Activated CD4-positive, alpha-beta T cell treated with anti-CD3 and anti-CD28 coated beads, Interleukin-2, amount 50 U/mL, for 1 hour (primary cell): ENCODE measurements around the gene PTPN14.
"Not testable (repeated sequence)": the region's sequence is repeated elsewhere in the genome, so short reads cannot be mapped to it uniquely, and the experiment has no call there.

Experiments
- DNase-seq: peaks from one replicate; pipeline ENCODE4 v3.0.0-alpha.2; 2020

Gene PTPN14

GRCh38 chr1:214551436-214552173, at the start of gene PTPN14:
Gene PTPN14, minus strand, starts transcription at chr1:214551602. Its CDS starts 86,799 bp downstream, at chr1:214464803.
- no peak for DNase-seq

DNA sequence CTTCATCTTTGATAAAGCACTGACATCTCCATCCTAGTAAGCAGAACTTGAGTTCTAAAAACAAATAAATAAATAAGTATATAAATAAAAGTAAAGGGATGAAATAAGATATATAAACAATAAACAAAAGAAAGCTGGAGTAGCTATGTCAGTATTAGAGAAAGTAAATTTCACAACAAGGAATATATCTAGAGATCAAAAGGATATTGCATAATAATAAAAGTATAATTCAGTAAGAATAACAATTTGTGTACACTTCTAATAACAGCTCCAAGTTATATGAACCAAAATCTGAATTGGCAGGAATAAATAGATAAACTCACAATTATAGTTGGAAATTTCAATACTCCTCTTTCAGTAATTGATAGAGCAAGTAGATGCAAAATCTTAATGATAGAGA, 41.8 kb upstream of the PTPN14 start:
- no peak for DNase-seq

DNA sequence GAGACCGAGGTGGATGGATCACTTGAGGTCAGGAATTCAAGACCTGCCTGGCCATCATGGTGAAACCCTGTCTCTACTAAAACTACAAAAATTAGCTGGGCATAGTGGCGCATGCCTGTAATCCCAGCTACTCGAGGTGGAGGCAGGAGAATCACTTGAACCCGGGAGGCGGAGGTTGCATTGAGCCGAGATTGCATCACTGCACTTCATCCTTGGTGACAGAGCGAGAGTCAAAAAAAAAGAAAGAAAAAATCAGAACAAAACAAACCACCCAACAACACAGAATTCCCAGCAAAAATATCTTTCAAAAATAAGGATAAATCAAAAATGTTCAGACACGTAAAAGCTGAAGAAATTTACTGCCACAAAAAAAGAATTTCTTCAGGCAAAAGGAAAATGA, 40.5 kb upstream of the PTPN14 start:
- DNase-seq: not testable (repeated sequence)

GRCh38 chr1:214590696-214591095, 39.3 kb upstream of the PTPN14 start:
- no peak for DNase-seq

- no peak for DNase-seq
Observed at GRCh38 chr1:214588963-214589597, 37.7 kb upstream of the PTPN14 start.

DNA sequence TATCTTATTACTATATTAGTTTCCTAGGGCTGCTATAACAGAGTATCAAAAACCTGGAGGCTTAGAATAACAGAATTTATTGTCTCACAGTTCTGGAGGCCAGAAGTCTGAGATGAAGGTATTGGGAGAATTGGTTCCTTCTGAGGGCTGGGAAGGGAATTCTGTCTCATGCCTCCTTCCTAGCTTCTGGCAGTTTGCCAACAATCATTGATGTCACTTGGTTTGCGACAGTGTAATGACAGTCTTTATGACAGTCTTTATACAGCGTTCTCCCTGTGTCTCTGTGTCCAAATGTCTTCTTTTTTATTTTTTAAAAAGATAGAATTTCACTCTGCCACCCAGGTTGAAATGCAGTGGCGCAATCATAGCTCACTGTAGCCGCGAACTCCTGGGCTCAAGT, 35.8 kb upstream of the PTPN14 start:
- no peak for DNase-seq

- DNase-seq: no peak
Observed at GRCh38 chr1:214586621-214587020, 35.2 kb upstream of the PTPN14 start.

GRCh38 chr1:214584805-214585766, 33.7 kb upstream of the PTPN14 start:
- DNase-seq: no peak

DNA sequence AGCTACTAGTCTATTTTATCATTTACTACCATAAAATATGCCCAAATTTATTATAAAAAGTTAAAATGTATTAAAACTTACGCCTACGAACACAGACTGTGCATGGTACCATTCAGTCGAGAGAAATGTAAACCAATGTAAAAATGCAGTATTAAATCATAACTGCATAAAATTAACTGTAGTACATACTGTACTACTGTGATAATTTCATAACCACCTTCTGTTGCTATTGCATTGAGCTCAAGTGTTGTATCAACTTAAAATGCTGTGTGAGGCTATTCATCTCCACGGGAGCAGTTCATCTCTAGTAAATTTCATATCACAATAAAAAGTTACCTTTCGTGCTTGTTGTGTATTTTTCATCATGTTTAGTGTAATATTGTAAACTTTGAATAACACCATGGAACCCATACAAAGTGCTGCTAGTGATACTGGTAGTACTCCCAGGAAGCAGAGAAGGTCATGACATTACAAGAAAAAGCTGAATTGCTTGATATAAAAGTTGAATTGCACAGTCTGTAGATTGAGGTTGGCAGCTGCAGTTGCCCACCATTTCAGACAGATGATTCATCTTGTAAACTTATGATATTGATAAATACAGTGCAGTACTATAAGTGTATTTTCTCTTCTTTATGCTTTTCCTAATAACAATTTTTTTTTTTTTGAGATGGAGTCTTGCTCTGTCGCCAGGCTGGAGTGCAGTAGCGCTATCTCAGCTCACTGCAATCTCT, 32.6 kb upstream of the PTPN14 start:
- no peak for DNase-seq

- DNase-seq: no peak
Observed at GRCh38 chr1:214583113-214583512, 31.7 kb upstream of the PTPN14 start.

- DNase-seq: no peak
Observed at GRCh38 chr1:214582289-214582891, 31.0 kb upstream of the PTPN14 start.

DNA sequence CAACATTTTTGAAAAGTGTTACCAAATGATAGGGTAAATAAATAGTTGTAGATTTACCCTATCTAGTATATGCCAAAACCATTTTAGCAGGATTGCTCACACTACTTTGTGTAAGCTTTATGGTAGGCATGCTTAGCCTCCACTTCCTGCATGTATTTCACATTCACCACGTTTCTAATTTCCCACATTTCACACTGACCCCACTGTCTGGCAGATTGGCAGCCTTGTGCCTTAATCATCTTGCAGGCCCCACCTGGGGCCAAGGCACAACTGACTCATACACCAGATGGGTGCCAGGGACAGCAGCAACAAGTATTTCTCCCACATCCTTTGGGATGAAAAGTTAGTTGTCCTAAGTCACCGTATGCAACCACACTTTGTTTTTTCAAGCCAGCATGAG, 30.4 kb upstream of the PTPN14 start:
- DNase-seq: no peak

DNA sequence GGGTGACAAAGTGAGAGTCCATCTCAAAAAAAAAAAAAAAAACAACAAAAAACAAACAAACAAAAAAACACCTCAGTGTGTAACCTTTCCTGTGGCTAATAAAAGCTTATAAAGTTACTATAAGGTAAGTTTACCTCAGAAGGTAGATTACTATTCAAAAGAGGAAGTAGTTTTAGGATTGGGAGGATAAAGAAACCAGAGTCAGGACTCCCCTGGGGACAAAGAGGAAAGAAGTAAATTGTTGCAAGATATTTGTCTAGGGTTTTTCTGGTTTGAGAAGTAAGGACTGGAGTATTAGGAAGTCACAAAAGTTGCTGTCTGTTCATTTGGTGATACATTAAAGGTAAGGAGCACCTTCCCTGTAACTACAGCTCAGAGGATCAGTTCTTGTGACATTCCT, 27.8 kb upstream of the PTPN14 start:
- DNase-seq: no peak

DNA sequence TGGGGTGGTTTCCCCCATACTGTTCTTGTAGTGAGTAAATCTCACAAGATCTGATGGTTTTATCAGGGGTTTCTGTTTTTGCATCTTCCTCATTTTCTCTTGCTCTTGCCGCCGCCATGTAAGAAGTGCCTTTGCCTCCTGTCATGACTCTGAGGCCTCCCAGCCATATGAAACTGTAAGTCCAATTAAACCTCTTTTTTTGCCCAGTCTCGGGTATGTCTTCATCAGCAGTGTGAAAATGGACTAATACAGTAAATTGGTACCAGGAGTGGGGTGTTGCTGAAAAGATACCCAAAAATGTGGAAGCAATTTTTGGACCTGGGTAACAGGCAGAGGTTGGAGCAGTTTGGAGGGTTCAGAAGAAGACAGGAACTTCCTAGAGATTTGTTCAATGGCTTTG, 24.7 kb upstream of the PTPN14 start:
- DNase-seq: not testable (repeated sequence)

DNA sequence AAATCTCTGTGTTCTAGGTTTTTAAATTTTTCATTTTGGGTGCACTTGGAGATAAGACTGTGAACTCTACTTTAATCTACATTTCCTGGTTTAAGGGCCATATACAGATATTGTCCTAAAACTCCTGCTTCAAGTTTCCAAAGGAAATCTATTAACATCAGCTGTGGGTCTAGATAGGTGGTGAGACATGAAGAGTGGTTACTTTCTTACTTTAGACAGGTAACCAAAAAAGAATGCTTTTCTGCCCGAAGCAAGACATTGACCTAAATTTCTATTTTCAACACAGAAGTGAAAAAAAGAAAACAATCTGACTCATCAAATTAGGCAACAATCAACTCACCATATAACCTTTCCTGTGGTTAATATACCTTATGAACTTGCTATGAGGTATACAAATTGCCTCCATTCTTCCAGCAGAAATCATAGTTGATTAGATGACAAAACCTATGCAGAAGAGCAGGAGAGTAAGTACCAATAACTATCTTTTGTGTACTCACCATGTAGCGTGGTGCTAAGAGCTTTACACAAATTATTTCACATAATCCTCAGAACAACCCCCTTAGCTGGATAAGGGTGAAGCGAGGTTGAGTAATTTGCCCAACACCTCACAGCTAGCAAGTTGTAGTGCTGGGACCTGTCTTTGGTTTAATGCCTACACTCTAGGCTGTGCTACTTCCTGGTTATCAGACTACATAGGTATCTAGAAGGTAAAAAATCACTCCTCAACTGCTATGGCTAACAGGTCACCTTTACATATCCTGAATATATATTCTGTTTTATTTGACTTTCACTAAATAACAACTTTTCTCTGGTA, 23.4 kb upstream of the PTPN14 start:
- no peak for DNase-seq

DNA sequence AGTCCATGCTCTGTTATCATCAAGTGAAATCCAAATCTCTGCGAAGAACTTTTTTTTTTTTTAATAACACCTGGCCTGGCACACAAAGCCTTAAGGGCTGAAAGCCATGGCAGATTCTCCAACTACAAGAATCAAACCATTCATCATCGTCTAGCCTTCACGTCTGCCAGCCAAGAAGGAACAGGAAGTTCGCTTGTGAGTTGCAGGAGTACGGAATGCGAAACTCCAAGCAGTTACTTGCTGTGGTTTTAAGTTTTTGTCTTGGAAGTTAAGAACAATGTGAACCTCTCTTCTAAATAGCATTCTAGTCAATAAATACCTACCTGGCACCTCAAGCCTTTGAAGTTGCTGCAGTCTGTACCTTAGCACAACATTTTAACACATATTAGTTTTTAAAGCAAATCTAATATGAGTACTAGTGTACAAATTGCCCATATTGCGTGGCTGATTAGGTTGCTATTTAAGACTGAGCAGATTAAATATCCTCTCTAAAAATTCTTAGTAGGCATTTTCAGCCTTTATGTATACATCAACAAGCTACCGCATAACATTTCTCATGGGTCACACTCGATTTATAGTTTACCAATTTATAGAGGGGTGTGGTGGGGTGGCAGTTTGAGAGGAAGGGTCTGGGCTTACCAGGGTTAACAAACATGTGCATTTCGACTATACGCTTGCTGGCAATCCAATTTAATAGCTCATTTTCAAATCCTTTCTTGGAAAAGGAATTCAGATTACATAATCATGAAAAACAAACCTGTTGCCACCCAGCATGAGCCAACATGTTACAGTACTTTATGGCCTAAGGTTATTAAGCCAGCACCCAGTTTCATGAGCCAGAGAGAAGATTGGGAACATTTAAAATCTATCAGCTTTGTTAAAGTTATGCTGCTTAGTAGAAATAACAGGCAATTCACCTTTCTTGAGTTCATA, 22.2 kb upstream of the PTPN14 start:
- DNase-seq: no peak

DNA sequence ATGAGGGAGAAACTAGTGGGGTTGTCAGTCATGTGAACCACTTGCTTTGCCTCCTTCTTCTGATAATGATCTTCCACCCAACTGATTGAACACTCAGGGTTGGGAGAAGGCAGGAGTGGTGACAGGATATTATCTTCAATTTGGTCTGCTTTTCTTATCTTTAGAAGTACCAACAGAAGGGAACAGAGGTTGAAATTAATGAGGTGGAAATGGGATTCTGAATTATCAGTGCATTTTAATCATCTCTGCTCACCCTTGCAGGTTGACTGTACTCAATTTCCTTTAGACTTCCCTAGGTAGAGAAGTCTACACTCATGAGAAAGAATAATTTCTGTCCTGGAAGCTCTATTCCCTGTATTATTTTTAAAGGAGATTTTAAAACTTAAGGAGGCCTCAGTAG, 19.9 kb upstream of the PTPN14 start:
- no peak for DNase-seq

- no peak for DNase-seq
Observed at GRCh38 chr1:214570442-214570841, 19.0 kb upstream of the PTPN14 start.

DNA sequence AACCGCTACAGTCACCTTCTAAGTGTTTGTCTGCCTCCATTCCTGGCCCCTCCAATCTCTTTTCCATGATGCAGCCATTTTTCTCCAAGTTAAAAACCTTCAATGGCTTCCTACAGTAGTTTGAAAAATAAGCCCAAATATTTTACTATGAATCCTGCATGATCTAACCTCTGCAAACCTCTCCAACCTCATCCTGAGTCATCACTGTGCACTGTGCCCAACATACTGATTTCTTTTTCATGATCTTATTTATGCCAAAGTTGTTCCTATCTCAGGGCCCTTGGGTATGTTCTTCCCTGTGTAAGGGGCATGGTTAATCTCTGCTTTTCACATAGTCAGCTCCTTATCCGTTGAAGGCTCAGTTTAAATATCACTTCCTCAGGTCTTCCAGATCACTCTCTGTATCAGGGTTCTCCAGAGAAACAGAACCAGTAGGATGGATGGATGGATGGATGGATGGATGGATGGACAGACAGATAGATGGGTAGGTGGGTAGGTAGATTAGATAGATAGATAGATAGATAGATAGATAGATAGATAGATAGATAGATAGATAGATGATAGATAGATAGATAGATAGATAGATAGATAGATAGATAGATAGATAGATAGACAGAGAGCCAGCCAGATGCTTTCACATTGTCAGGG, 18.1 kb upstream of the PTPN14 start:
- no peak for DNase-seq

DNA sequence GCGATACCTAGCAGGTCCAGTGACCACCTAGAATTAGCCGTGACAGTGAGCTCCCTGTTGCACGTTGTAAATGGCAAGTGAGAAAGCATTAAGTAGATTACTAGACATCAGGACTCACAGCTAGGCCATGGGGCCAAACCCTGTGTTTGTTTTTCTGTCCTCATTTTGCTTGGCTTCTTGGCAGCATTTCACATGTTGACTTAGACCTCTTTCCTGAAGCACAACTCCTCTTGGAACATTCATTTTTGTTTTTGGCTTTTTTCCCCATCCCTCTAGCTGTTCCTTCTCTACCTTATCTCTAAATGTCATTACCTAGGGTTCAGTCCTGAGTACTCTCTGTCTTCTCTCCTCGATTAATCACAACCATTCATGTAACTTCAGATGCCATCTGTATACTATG, 16.9 kb upstream of the PTPN14 start:
- no peak for DNase-seq
